Activated naive CD4-positive, alpha-beta T cell treated with anti-CD3 and anti-CD28 coated beads for 36 hours (primary cell): Measurements from ENCODE around the gene RHBDL1. TPM values are rescaled to one million over a fixed set of nuclear protein-coding genes. Genes with fewer than 3 reads are reported as not detected.

Experiments used
- CTCF ChIA-PET: fragments of 350-600 bp; sonication (Branson Sonifier 250); formaldehyde crosslinking; loops from one replicate; lab custom pipeline; 2021; ENCODE audit warnings: antibody characterized with exemption; lab: Charles Lee
- DNase-seq: peaks from one replicate; pipeline ENCODE4 v3.0.0-alpha.2; 2020
- H3K27ac Mint-ChIP-seq: one replicate; pipeline ENCODE4 v1.8.0; 2021; ENCODE audit warnings: mild to moderate bottlenecking, mixed read lengths
- H3K27me3 Mint-ChIP-seq: one replicate; pipeline ENCODE4 v1.8.0; 2021; ENCODE audit warnings: low read depth, mixed read lengths
- H3K36me3 Mint-ChIP-seq: one replicate; pipeline ENCODE4 v1.8.0; 2021; ENCODE audit warnings: low read depth, mixed read lengths
- H3K4me1 Mint-ChIP-seq: one replicate; pipeline ENCODE4 v1.8.0; 2021; ENCODE audit warnings: low read depth, mixed read lengths
- H3K4me3 Mint-ChIP-seq: one replicate; pipeline ENCODE4 v1.8.0; 2021; ENCODE audit warnings: mild to moderate bottlenecking, moderate library complexity, mixed read lengths
- H3K9me3 Mint-ChIP-seq: one replicate; pipeline ENCODE4 v1.8.0; 2021; ENCODE audit warnings: mixed read lengths
- intact Hi-C: fragments of 100-400 bp; cut with micrococcal nuclease; formaldehyde crosslinking; loops from one replicate; pipeline ENCODE4 v1.15.1; 2023
- total RNA-seq, 2 experiments: library from RNA; stranded (reverse); gene quantifications; one replicate each; pipeline ENCODE4 v1.2.3, GENCODE V29; 2021

RHBDL1 gene
- total RNA-seq, 2 experiments from 2014 or later: 0.60 to 0.94 TPM

DNA sequence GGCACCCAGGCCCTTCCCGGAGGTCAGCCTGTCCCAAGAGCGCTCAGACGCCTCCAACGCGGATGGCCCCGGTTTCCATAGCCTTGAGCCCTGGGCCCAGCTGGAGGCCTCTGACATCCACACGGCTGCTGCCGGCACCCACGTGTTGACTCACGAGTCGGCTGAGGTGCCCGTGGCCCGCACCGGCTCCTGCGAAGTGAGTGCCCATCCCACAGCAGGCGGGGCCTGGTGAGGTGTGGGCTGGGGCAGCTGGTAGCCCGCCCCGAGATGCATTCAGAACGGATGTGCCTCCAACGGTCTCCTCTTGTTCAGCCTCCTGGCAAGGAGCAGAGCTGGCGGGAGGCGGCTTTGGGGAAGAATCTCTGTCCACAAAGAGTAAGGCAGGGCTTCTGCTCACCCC is 23.6 kb upstream of the RHBDL1 start:
- H3K27me3 Mint-ChIP-seq: no peaks in the 10 kb centered on the region
- DNase-seq: no peak
- intact Hi-C loops: no loop called here
- H3K36me3 Mint-ChIP-seq: no peaks in the 10 kb centered on the region
- no peak overlapping the region for H3K27ac Mint-ChIP-seq
- CTCF ChIA-PET: interaction anchor here (1.1 kb wide), 1 partner anchor 8 kb away, joined by 3 read pairs; no protein-coding TSS in a partner anchor
- peaks cover 10% of the 10 kb centered on the region for H3K4me1 Mint-ChIP-seq
- peak overlapping the region; percentile 12 for H3K4me3 Mint-ChIP-seq
- H3K9me3 Mint-ChIP-seq: no peaks in the 10 kb centered on the region

DNA sequence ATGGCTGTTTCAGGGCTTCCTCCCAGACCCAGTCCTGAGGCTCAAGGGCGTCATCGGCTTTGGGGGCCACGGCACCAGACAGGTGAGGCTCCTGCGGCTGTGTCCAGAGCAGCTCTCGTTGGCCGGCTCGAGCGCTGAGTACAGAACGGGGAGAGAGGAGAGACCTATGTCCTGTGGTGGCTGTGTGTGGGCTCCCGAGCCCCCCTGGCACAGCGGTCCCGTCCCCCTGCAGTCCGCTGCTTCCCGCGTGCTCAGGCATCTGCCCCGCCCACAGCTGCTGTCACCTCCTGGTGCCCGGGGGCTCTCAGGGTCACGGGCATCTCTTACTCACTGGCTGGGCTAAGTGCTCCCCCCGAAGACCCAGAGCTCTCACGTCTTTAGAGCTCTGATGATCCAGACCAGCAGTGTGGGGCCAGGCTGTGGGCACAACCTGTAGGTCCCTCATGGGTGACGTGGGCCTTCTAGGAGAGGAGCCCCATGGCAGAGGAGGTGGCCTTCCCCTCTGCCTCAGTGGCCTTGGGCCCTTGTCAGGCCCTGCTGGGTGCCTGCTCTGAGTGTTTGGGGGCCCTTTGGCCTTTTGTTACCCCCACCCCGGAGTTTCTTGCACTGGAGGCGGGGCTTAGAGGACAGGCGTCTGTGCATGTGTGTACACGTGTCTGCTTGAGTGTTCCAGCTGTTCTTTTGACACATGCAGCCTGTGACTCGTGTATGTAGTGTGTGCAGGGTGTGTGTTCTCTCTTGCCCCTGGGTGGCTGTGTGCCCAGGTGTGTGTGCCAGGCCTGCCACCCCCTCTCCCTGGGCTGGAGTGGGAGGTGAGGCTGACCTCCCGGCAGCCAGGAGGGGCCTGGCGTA is 22.8 kb upstream of the RHBDL1 start:
- H3K27ac Mint-ChIP-seq: no peak overlapping the region
- intact Hi-C loops: no loop called here

DNA sequence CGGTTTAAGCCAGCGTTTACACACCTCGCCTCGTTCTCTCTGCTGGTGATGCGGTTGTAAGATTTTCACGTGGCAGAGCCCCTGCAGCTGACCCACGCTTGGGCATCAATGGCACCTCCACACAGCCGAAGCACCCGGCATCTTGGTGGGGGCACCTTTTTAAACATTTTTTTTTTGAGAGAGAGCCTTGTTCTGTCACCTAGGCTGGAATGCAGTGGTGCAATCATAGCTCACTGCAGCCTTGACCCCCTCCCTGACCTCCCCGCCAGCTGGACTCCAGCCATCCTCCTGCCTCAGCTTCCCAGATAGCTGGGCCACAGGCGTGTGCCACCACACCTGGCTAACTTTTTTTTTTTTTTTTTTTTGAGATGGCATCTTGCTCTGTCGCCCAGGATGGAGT is 21.4 kb upstream of the RHBDL1 start:
- CTCF ChIA-PET: interaction anchor here (0.5 kb wide), 1 partner anchor 472 kb away, joined by 3 read pairs; no protein-coding TSS in a partner anchor
- H3K27me3 Mint-ChIP-seq: no peaks in the 10 kb centered on the region
- H3K36me3 Mint-ChIP-seq: no peaks in the 10 kb centered on the region

More for the DNA sequence above, 22.8 kb upstream of the RHBDL1 start:
- H3K4me3 Mint-ChIP-seq: peak overlapping the region; percentile 9
- CTCF ChIA-PET: no interaction called here
- H3K27me3 Mint-ChIP-seq: no peaks in the 10 kb centered on the region
- no peak for DNase-seq
- no peaks in the 10 kb centered on the region for H3K9me3 Mint-ChIP-seq
- H3K36me3 Mint-ChIP-seq: no peaks in the 10 kb centered on the region
- peaks cover 10% of the 10 kb centered on the region for H3K4me1 Mint-ChIP-seq

DNA sequence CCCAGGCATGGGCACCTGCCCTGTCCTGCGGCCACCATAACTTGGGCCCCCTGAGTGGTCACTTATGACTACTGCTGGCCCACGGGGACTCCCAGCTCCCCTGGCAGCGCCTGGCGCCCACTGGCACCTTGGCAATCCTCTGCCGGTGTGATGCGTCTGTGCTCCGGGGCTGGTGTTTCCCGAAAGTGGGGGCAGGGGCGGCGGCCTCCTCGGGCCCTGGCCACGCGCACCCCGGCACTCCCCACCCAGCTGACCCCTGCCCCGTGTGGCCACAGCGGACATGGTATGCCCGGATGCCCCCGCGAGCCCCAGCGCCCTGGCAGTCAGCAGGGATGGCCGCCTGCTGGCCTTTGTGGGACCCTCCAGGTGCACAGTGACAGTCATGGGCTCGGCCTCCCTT is 18.0 kb upstream of the RHBDL1 start:
- Mint-ChIP-seq H3K9me3 (no peaks in the 10 kb centered on the region), H3K27me3 (no peaks in the 10 kb centered on the region), H3K4me3 (no peak overlapping the region), H3K36me3 (no peaks in the 10 kb centered on the region), H3K4me1 (peaks cover 4% of the 10 kb centered on the region), H3K27ac (no peak overlapping the region)
- intact Hi-C loops: no loop called here
- CTCF ChIA-PET: interaction anchor here (1.3 kb wide), 1 partner anchor 10 kb away, joined by 3 read pairs; the partner anchor contains the start of gene RHOT2
- DNase-seq: no peak

More for the DNA sequence above, 21.4 kb upstream of the RHBDL1 start:
- Mint-ChIP-seq H3K4me3 (no peak overlapping the region), H3K9me3 (no peaks in the 10 kb centered on the region), H3K4me1 (peaks cover 7% of the 10 kb centered on the region), H3K27ac (no peak overlapping the region)
- DNase-seq: no peak
- intact Hi-C loops: no loop called here

DNA sequence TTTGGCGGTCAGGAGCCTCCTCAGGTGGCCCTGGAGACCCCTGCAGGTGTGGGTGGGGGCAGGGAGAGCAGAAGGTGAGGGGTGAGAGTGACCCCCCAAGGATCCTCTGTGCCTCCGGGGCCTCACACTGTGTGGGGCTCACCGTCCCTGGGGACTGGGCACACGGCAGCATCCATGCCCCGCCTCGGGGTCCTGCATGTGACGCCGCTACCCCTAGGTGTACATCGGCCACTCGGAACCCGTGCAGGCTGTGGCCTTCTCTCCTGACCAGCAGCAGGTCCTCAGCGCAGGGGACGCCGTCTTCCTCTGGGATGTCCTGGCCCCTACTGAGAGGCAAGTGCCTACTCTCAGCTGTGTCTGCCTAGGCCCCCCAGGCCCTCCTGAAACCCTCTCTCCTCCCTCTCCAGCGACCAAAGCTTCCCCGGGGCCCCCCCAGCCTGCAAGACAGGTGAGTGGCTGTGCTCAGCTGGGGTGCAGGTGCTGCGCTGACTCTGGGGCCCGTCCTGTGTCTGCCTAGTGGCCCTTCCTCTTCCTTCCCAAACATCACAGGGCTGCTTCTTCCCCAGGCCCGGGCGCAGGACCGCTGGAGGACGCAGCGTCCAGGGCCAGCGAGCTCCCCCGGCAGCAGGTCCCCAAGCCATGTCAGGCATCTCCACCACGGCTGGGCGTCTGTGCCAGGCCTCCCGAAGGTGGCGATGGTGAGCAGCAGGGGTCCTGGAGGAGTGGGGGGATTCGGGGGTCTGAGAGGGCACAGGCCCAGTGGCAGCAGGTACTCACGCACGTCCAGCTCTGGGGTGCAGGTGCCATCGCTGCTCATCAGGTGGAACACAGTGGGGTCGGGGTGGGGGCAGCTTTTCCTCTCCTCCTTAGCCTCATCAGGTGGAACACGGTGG is 16.5 kb upstream of the RHBDL1 start:
- CTCF ChIA-PET: no interaction called here
- intact Hi-C loops: no loop called here
- peaks cover 2% of the 10 kb centered on the region for H3K36me3 Mint-ChIP-seq

DNA sequence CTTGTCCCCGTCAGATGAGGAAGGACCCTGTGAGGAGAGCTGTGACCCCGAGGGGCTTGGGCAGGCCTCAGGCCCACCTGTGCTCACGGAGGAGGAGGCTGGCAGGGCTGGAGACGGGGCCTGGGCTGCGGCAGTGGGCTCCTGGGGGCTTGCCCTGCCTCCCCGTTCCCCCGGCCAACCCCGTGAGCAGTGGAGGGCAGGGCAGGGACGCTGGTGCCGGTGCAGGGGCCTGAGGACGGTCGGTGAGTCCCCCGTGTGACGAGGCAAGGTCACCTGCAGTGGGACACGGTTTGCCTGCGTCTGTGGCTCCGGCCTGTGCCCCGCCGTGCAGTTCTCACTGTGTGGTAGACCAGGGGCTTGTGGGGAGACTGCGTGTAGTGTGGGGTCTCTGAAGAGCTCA is 15.9 kb upstream of the RHBDL1 start:
- intact Hi-C loops: no loop called here
- Mint-ChIP-seq H3K27me3 (no peaks in the 10 kb centered on the region), H3K9me3 (no peaks in the 10 kb centered on the region), H3K36me3 (peaks cover 3% of the 10 kb centered on the region), H3K4me3 (no peak overlapping the region), H3K4me1 (peaks cover 4% of the 10 kb centered on the region), H3K27ac (no peak overlapping the region)
- CTCF ChIA-PET: interaction anchor here (1.0 kb wide), 1 partner anchor 8 kb away, joined by 3 read pairs; no protein-coding TSS in a partner anchor
- DNase-seq: no peak

More for the DNA sequence above, 16.5 kb upstream of the RHBDL1 start:
- Mint-ChIP-seq H3K27me3 (no peaks in the 10 kb centered on the region), H3K4me1 (peaks cover 4% of the 10 kb centered on the region), H3K27ac (no peak overlapping the region), H3K9me3 (no peaks in the 10 kb centered on the region), H3K4me3 (no peak overlapping the region)
- DNase-seq: no peak

DNA sequence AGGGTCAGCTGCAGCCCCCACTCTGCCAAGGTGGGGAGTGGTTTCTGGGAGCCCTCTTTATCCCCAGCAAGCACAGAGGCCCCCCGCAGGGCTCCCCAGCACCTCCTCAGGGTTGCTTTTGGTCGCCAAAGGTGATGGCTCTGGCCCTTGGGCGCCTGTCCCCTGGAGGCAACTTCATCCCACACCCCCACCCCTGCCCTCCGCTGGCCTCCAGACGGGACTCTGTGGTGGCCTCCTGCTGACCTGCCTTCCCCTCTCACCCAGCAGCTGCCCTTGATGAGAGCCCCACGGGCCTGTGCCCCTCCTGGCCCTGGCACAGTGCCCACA is 15.4 kb upstream of the RHBDL1 start:
- Mint-ChIP-seq H3K9me3 (no peaks in the 10 kb centered on the region), H3K36me3 (peaks cover 3% of the 10 kb centered on the region), H3K4me3 (no peak overlapping the region), H3K4me1 (peaks cover 4% of the 10 kb centered on the region), H3K27me3 (no peaks in the 10 kb centered on the region), H3K27ac (no peak overlapping the region)
- no peak for DNase-seq
- intact Hi-C loops: no loop called here
- CTCF ChIA-PET: interaction anchor here (1.0 kb wide), 1 partner anchor 9 kb away, joined by 3 read pairs; no protein-coding TSS in a partner anchor

DNA sequence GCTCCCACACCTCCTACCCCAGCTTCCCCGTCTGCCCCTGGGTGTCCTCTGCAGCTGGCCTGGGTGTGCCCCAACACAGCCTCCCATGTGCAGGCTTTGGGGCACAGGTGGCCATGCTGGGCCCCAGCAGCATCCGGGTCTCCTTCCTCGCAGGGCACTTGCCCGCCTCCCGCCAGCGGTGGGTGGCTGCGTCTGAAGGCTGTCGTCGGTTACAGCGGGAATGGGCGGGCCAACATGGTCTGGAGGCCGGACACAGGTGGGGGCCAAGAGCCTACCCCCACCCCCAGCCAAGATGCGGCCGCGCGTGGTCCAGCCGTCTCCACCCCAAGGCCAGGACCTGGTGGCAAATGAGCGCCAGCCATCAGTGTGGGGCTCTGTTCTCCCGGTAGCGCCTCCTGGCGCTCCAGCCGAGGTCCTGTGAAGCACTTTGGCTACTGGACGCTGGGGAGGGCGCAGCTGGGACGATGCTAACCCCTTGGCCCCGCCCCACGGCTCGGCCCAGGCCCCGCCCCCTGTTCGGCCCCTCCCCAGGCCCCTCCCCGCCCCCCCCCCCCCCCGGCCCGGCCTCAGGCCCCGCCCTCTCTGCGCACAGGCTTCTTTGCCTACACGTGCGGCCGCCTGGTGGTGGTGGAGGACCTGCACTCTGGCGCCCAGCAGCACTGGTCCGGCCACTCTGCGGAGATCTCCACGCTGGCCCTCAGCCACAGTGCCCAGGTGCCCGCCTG is 14.8 kb upstream of the RHBDL1 start:
- DNase-seq: peak; percentile 63
- Mint-ChIP-seq H3K9me3 (no peaks in the 10 kb centered on the region), H3K4me1 (peaks cover 4% of the 10 kb centered on the region), H3K4me3 (no peak overlapping the region), H3K27ac (no peak overlapping the region), H3K36me3 (peaks cover 3% of the 10 kb centered on the region), H3K27me3 (no peaks in the 10 kb centered on the region)
- CTCF ChIA-PET: interaction anchor here (1.0 kb wide), 1 partner anchor 9 kb away, joined by 3 read pairs; no protein-coding TSS in a partner anchor
- intact Hi-C loops: no loop called here

DNA sequence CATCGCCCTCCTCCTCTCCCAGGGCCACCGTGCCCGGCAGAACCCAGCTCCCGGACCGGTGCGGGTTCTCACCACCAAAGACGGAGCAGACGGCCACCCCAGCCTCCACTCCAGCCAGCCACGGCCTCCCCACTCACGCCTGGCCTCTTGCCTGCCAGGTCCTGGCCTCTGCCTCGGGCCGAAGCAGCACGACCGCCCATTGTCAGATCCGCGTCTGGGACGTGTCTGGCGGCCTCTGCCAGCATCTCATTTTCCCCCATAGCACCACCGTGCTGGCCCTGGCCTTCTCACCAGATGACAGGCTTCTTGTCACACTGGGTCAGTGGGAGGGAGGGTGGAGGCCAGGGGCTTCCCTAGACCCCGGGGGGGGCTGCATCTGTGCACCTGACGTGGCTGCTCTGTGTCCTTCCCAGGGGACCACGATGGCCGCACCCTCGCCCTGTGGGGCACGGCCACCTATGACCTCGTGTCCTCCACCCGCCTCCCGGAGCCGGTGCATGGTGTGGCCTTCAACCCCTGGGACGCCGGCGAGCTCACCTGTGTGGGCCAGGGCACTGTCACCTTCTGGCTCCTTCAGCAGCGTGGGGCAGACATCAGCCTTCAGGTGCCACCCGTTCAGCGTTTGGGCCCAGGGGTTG is 14.2 kb upstream of the RHBDL1 start:
- Mint-ChIP-seq H3K36me3 (peaks cover 3% of the 10 kb centered on the region), H3K27me3 (no peaks in the 10 kb centered on the region)

DNA sequence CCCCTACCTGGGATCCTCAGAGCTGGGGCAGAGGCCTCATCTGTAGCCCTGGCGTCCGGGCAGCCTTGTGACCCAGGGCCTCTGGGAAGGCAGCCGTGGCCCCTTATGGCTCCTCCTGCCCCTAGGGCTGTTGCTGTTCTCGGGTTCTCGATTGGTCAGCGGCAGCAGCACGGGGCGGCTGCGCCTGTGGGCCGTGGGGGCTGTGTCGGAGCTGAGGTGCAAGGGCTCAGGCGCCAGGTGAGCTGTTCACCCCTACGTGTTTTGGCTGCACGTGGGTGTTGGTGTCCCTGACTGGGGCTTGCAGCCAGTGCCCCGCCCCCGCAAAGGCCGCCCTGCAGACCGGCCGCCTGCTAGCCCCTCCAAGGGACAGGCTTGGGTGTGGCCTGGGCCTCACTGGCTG is 13.4 kb upstream of the RHBDL1 start:
- Mint-ChIP-seq H3K27me3 (no peaks in the 10 kb centered on the region), H3K36me3 (peaks cover 3% of the 10 kb centered on the region), H3K4me1 (peaks cover 4% of the 10 kb centered on the region), H3K27ac (no peak overlapping the region), H3K4me3 (no peak overlapping the region), H3K9me3 (no peaks in the 10 kb centered on the region)
- CTCF ChIA-PET: no interaction called here
- no peak for DNase-seq
- intact Hi-C loops: no loop called here

More for the DNA sequence above, 14.2 kb upstream of the RHBDL1 start:
- Mint-ChIP-seq H3K4me1 (peaks cover 4% of the 10 kb centered on the region), H3K9me3 (no peaks in the 10 kb centered on the region), H3K4me3 (no peak overlapping the region), H3K27ac (no peak overlapping the region)
- no peak for DNase-seq
- CTCF ChIA-PET: no interaction called here
- intact Hi-C loops: no loop called here

DNA sequence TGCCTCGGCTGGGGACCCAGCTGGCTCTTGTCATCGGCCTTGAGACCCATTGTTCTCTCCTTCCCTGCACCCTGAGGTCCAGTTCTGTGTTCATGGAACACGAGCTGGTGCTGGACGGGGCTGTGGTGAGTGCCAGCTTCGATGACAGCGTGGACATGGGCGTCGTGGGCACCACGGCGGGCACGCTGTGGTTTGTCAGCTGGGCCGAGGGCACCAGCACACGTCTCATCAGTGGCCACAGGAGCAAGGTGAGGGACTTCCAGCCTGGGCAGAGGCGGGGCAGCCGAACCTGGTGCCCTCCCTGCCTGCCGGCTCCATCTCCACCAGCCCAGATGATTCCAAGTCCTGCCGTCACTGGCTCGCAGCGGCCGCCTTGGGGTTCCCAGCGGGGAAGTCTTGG is 12.9 kb upstream of the RHBDL1 start:
- intact Hi-C loops: no loop called here
- Mint-ChIP-seq H3K4me1 (peaks cover 6% of the 10 kb centered on the region), H3K27me3 (no peaks in the 10 kb centered on the region), H3K4me3 (no peak overlapping the region), H3K9me3 (no peaks in the 10 kb centered on the region), H3K27ac (no peak overlapping the region), H3K36me3 (peaks cover 3% of the 10 kb centered on the region)
- CTCF ChIA-PET: no interaction called here
- no peak for DNase-seq
